SK-N-SH treated with all-trans-retinoic acid at 6 μM for 48 hours (cell line): Measurements from ENCODE around the gene FABP3.

ENCODE experiments used
- ATAC-seq: fragments of 200-7000 bp; cut with Tn5 transposase; 3 replicates; pipeline ENCODE4 v1.9.1; 2020; ENCODE audit warnings: mild to moderate bottlenecking, moderate library complexity
- ARNTL ChIP-seq: fragments of 450-650 bp; formaldehyde crosslinking; IDR thresholded peaks from 2 replicates; pipeline ENCODE4 v1.5.0; 2020; ENCODE audit warnings: low read depth, mild to moderate bottlenecking, moderate library complexity, borderline replicate concordance
- BACH2 ChIP-seq: fragments of 250-450 bp; sonication (Bioruptor Pico); IDR thresholded peaks from 2 replicates; pipeline ENCODE4 v1.9.0; 2021; ENCODE audit warnings: mild to moderate bottlenecking, borderline replicate concordance
- CREB5 ChIP-seq: fragments of 250-450 bp; sonication (Bioruptor Pico); IDR thresholded peaks from 2 replicates; pipeline ENCODE4 v1.5.1; 2020; ENCODE audit warnings: low read depth, mild to moderate bottlenecking, moderate library complexity
- CSDC2 ChIP-seq: fragments of 250-450 bp; sonication (Bioruptor Pico); IDR thresholded peaks from 2 replicates; pipeline ENCODE4 v1.5.0; 2020; ENCODE audit warnings: mild to moderate bottlenecking, moderate library complexity
- CSRNP3 ChIP-seq: fragments of 250-450 bp; sonication (Bioruptor Pico); IDR thresholded peaks from 2 replicates; pipeline ENCODE4 v1.5.1; 2021; ENCODE audit warnings: mild to moderate bottlenecking, moderate library complexity
- ESRRG ChIP-seq: fragments of 250-450 bp; sonication (Bioruptor Pico); IDR thresholded peaks from 2 replicates; pipeline ENCODE4 v1.6.1; 2021; ENCODE audit warnings: mild to moderate bottlenecking
- GLIS3 ChIP-seq: fragments of 250-450 bp; sonication (Bioruptor Pico); IDR thresholded peaks from 2 replicates; pipeline ENCODE4 v1.5.0; 2020; ENCODE audit warnings: mild to moderate bottlenecking, moderate library complexity
- ISL1 ChIP-seq: fragments of 250-450 bp; sonication (Bioruptor Pico); IDR thresholded peaks from 2 replicates; pipeline ENCODE4 v2.1.2; 2022; ENCODE audit warnings: mild to moderate bottlenecking, moderate library complexity
- OSR1 ChIP-seq: fragments of 250-450 bp; sonication (Bioruptor Pico); IDR thresholded peaks from 2 replicates; pipeline ENCODE4 v1.8.0; 2022; ENCODE audit warnings: moderate library complexity, mild to moderate bottlenecking, inconsistent platforms
- POU6F1 ChIP-seq: fragments of 250-450 bp; sonication (Bioruptor Pico); IDR thresholded peaks from 2 replicates; pipeline ENCODE4 v1.8.0; 2021; ENCODE audit warnings: low read depth, mild to moderate bottlenecking, moderate library complexity, borderline replicate concordance
- RARB ChIP-seq: fragments of 250-450 bp; sonication (Bioruptor Pico); IDR thresholded peaks from 2 replicates; pipeline ENCODE4 v1.8.0; 2021; ENCODE audit warnings: mild to moderate bottlenecking, moderate library complexity
- SNAI2 ChIP-seq: fragments of 250-450 bp; sonication (Bioruptor Pico); IDR thresholded peaks from 2 replicates; pipeline ENCODE4 v1.5.0; 2020; ENCODE audit warnings: mild to moderate bottlenecking, moderate library complexity
- TCF4 ChIP-seq: fragments of 250-450 bp; sonication (Bioruptor Pico); IDR thresholded peaks from 2 replicates; pipeline ENCODE4 v1.8.0; 2021; ENCODE audit warnings: mild to moderate bottlenecking, moderate library complexity, borderline replicate concordance
- TOX ChIP-seq: fragments of 250-450 bp; sonication (Bioruptor Pico); IDR thresholded peaks from 2 replicates; pipeline ENCODE4 v1.8.0; 2021; ENCODE audit warnings: mild to moderate bottlenecking, moderate library complexity, borderline replicate concordance
- TSHZ2 ChIP-seq: fragments of 250-450 bp; sonication (Bioruptor Pico); IDR thresholded peaks from 2 replicates; pipeline ENCODE4 v1.5.0; 2020; ENCODE audit warnings: mild to moderate bottlenecking, moderate library complexity
- ZFP3 ChIP-seq: fragments of 250-450 bp; sonication (Bioruptor Pico); IDR thresholded peaks from 2 replicates; pipeline ENCODE4 v1.5.0; 2020; ENCODE audit warnings: mild to moderate bottlenecking, moderate library complexity
- ZNF565 ChIP-seq: fragments of 450-650 bp; formaldehyde crosslinking; conservative IDR thresholded peaks from 2 replicates; pipeline ENCODE4 v1.5.0; 2020; ENCODE audit warnings: low read depth, mild to moderate bottlenecking, moderate library complexity
- ZNF70 ChIP-seq: fragments of 450-650 bp; formaldehyde crosslinking; IDR thresholded peaks from 2 replicates; pipeline ENCODE4 v1.5.0; 2020; ENCODE audit warnings: mild to moderate bottlenecking, moderate library complexity
- ZNF8 ChIP-seq: fragments of 450-650 bp; formaldehyde crosslinking; IDR thresholded peaks from 2 replicates; pipeline ENCODE4 v1.5.0; 2020; ENCODE audit warnings: mild to moderate bottlenecking, moderate library complexity

FABP3 gene

GRCh38 chr1:31409946-31410858, 37.3 kb upstream of the FABP3 start:
- TF ChIP-seq CSDC2 (CRISPR knock-in tag) (no peak), ZNF70 (CRISPR knock-in tag) (no peak), OSR1 (CRISPR knock-in tag) (no peak), ZNF565 (no peak), SNAI2 (CRISPR knock-in tag) (no peak), TCF4 (CRISPR knock-in tag) (no peak), POU6F1 (CRISPR knock-in tag) (no peak)
- no peak for ATAC-seq

- ATAC-seq: no peak
- no peak for TF ChIP-seq GLIS3
- TF ChIP-seq ESRRG (CRISPR knock-in tag): no peak
- no peak for TF ChIP-seq CREB5 (CRISPR knock-in tag)
- no peak for TF ChIP-seq BACH2 (CRISPR knock-in tag)
- no peak for TF ChIP-seq TCF4 (CRISPR knock-in tag)
- no peak for TF ChIP-seq ARNTL (CRISPR knock-in tag)
- TF ChIP-seq TOX (CRISPR knock-in tag): no peak
- no peak for TF ChIP-seq ISL1
- TF ChIP-seq, all 23 proteins: peak for 0
These were observed 36.0 kb upstream of the FABP3 start for GRCh38 chr1:31408788-31409318.

- TF ChIP-seq RARB (CRISPR knock-in tag) (no peak), CREB5 (CRISPR knock-in tag) (no peak), BACH2 (CRISPR knock-in tag) (no peak), POU6F1 (CRISPR knock-in tag) (no peak), TSHZ2 (no peak), CSDC2 (CRISPR knock-in tag) (no peak), CSRNP3 (no peak), TCF4 (CRISPR knock-in tag) (no peak), TOX (CRISPR knock-in tag) (no peak), OSR1 (CRISPR knock-in tag) (no peak), ISL1 (no peak), ZFP3 (no peak), GLIS3 (no peak), ZNF8 (CRISPR knock-in tag) (no peak), ZNF70 (CRISPR knock-in tag) (no peak)
- no peak for ATAC-seq
These were observed 34.3 kb upstream of the FABP3 start for GRCh38 chr1:31407029-31407626.
